MG63 (cell line): ENCODE data around the gene KRT85. TPM values are rescaled to one million over a fixed set of nuclear protein-coding genes. Genes with fewer than 3 reads are reported as not detected.

Experiments used
- DNase-seq: peaks from one replicate; pipeline ENCODE4 v3.0.0-alpha.2; 2020
- H3K27me3 ChIP-seq: fragments of 250-450 bp; sonication (Bioruptor Pico); 2 replicates; pipeline ENCODE4 v1.5.1; 2020; ENCODE audit warnings: mild to moderate bottlenecking, moderate library complexity
- H3K36me3 ChIP-seq: fragments of 250-450 bp; sonication (Bioruptor Pico); 2 replicates; pipeline ENCODE4 v1.5.1; 2020; ENCODE audit warnings: mild to moderate bottlenecking, moderate library complexity
- H3K4me3 ChIP-seq: fragments of 250-450 bp; sonication (Bioruptor Pico); 2 replicates; pipeline ENCODE4 v1.5.1; 2020; ENCODE audit warnings: mild to moderate bottlenecking, moderate library complexity
- H3K9me3 ChIP-seq: fragments of 250-450 bp; sonication (Bioruptor Pico); 2 replicates; pipeline ENCODE4 v1.5.1; 2020; ENCODE audit warnings: mild to moderate bottlenecking, moderate library complexity
- total RNA-seq: library from RNA; depleted of rRNA; stranded (reverse); fragments of >200 nt; shearing (Covaris generic); gene quantifications from 2 replicates; pipeline ENCODE4 v1.2.3, GENCODE V29; 2014; ENCODE audit warnings: low replicate concordance

Gene KRT85
- total RNA-seq, 1 experiment from 2014 or later = not detected

GRCh38 chr12:52400906-52401305 lies 33.6 kb upstream of the KRT85 start:
- Histone ChIP-seq H3K9me3 (no peaks in the 10 kb centered on the region), H3K27me3 (no peaks in the 10 kb centered on the region), H3K4me3 (no peak overlapping the region), H3K36me3 (no peaks in the 10 kb centered on the region)
- no peak for DNase-seq

GRCh38 chr12:52399756-52400155 lies 32.5 kb upstream of the KRT85 start:
- no peaks in the 10 kb centered on the region for H3K27me3 ChIP-seq
- no peaks in the 10 kb centered on the region for H3K9me3 ChIP-seq
- no peaks in the 10 kb centered on the region for H3K36me3 ChIP-seq
- DNase-seq = no peak
- H3K4me3 ChIP-seq = no peak overlapping the region

GRCh38 chr12:52398176-52398575 lies 30.9 kb upstream of the KRT85 start:
- Histone ChIP-seq H3K9me3 (no peaks in the 10 kb centered on the region), H3K36me3 (no peaks in the 10 kb centered on the region)
- DNase-seq = no peak

DNA sequence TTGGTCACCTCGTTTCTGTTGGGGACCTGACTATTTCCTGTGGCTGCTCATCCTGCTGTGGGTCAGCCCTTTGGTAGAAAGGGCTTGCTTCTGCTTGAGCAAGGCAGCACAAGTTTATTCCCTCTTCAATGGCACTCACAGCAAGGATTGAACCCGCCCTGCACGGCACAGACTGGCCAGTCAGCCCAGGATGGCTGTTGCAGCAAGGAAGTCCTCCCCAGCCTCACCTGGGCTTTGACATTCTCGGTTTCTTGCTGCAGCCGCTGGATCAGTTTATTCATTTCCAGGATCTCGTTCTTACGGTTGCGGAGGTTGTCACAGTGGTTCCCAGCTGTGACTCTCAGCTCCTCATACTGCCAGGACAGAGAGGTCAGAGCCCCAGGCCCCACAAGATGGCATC lies 29.4 kb upstream of the KRT85 start:
- Histone ChIP-seq H3K36me3 (no peaks in the 10 kb centered on the region), H3K4me3 (no peak overlapping the region), H3K27me3 (no peaks in the 10 kb centered on the region), H3K9me3 (no peaks in the 10 kb centered on the region)
- DNase-seq = no peak

More at GRCh38 chr12:52398176-52398575, 30.9 kb upstream of the KRT85 start:
- Histone ChIP-seq H3K27me3 (no peaks in the 10 kb centered on the region), H3K4me3 (no peak overlapping the region)

- DNase-seq = no peak
- no peaks in the 10 kb centered on the region for H3K9me3 ChIP-seq
- no peaks in the 10 kb centered on the region for H3K36me3 ChIP-seq
- H3K4me3 ChIP-seq = no peak overlapping the region
- H3K27me3 ChIP-seq = no peaks in the 10 kb centered on the region
Observed at GRCh38 chr12:52395761-52396434, 28.6 kb upstream of the KRT85 start.

DNA sequence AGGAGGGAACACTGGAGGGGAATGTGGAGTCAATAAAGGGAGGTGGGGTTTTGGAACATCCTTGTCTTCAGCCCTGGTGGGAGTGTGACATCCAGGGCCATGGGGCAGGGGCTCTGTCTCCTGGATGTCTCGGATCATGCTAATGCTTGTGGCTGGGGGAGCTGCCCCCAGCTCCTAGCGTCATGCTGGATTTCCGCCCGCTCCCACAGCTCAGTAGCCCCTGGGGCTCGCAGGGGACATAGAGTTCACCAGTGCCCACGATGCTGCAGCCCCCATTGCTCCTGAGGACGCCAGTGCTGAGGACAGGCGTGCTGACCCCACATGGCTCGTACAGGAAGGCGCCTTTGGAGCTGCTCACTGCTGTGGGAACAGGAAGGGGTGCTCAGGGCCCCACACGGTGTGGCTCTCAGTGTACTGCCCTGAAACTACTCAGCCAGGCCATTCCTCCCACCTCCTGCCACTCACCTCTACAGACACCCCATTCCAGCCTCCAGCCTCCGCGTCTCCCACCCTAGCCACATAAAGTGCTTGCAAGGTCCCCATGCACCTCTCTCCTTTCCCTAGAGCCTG lies 27.6 kb upstream of the KRT85 start:
- no peak for DNase-seq
- no peaks in the 10 kb centered on the region for H3K9me3 ChIP-seq
- H3K36me3 ChIP-seq = no peaks in the 10 kb centered on the region
- H3K4me3 ChIP-seq = no peak overlapping the region
- H3K27me3 ChIP-seq = no peaks in the 10 kb centered on the region

DNA sequence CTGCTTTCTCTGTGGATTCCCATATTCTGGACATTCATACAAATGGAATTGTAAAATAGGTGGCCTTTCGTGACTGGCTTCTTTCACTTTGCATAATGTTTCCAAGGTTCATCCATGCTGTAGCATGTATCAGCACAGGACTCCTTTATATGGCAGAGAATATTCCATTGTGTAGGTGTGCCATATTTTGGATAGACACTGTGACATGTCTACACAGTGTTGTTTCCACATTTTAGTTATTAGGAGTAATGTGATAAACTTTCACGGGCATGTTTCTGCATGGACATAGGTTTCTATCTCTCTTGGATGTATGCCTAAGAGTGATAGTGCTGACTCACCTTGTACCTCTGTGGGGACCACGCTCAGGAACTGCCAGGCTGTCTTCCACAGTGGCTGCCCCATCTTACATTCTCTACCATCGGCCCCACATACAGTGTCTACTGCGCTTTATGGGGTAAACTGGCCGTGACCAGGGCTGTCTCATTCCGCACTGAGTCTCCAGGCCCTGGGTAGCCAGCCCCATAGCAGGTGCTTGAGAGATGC lies 25.3 kb upstream of the KRT85 start:
- Histone ChIP-seq H3K4me3 (no peak overlapping the region), H3K36me3 (no peaks in the 10 kb centered on the region), H3K27me3 (no peaks in the 10 kb centered on the region), H3K9me3 (no peaks in the 10 kb centered on the region)
- no peak for DNase-seq

- no peaks in the 10 kb centered on the region for H3K27me3 ChIP-seq
- DNase-seq = peak; percentile 70
- H3K9me3 ChIP-seq = no peaks in the 10 kb centered on the region
- H3K36me3 ChIP-seq = no peaks in the 10 kb centered on the region
- H3K4me3 ChIP-seq = no peak overlapping the region
Observed at GRCh38 chr12:52391618-52392002, 24.3 kb upstream of the KRT85 start.

GRCh38 chr12:52390739-52391617 lies 23.7 kb upstream of the KRT85 start:
- H3K9me3 ChIP-seq = no peaks in the 10 kb centered on the region
- H3K4me3 ChIP-seq = no peak overlapping the region
- H3K36me3 ChIP-seq = no peaks in the 10 kb centered on the region
- peak; percentile 16 for DNase-seq
- no peaks in the 10 kb centered on the region for H3K27me3 ChIP-seq

GRCh38 chr12:52389313-52390207 lies 22.3 kb upstream of the KRT85 start:
- no peak for DNase-seq
- H3K27me3 ChIP-seq = no peaks in the 10 kb centered on the region
- H3K36me3 ChIP-seq = no peaks in the 10 kb centered on the region
- no peaks in the 10 kb centered on the region for H3K9me3 ChIP-seq
- H3K4me3 ChIP-seq = no peak overlapping the region

GRCh38 chr12:52387859-52388258 lies 20.6 kb upstream of the KRT85 start:
- no peaks in the 10 kb centered on the region for H3K27me3 ChIP-seq
- no peak overlapping the region for H3K4me3 ChIP-seq
- H3K9me3 ChIP-seq = no peaks in the 10 kb centered on the region
- DNase-seq = no peak
- no peaks in the 10 kb centered on the region for H3K36me3 ChIP-seq

GRCh38 chr12:52385226-52385702 lies 18.0 kb upstream of the KRT85 start, which contains the start of gene KRT84:
KRT84 (minus strand) TSS chr12:52385652; CDS start chr12:52385585, 67 bp downstream.
- DNase-seq = no peak
- no peaks in the 10 kb centered on the region for H3K9me3 ChIP-seq
- H3K27me3 ChIP-seq = no peaks in the 10 kb centered on the region
- no peaks in the 10 kb centered on the region for H3K36me3 ChIP-seq
- H3K4me3 ChIP-seq = no peak within 1 kb of the TSS

- H3K4me3 ChIP-seq = no peak overlapping the region
- H3K27me3 ChIP-seq = no peaks in the 10 kb centered on the region
- no peaks in the 10 kb centered on the region for H3K36me3 ChIP-seq
- no peaks in the 10 kb centered on the region for H3K9me3 ChIP-seq
- no peak for DNase-seq
Observed at GRCh38 chr12:52383331-52383730, 16.1 kb upstream of the KRT85 start.

DNA sequence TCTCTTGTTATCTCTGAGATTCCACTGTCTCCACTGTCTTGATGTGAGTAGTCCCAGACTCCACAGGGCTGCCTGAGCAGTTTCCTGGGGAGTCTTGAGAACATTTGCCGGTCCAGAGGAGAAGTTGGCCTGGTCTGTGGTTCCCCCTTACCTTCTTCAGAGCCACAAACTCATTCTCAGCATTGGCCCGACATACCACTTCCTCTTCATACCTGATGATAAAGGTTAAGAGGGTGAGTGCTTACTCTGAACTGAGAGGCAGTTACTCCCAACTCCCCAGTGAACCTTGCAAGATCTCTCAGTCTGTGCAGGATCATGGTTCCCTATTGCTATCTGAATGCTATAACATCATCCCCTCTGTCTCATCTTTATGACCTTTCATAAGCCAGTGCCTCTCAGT lies 15.6 kb upstream of the KRT85 start:
- H3K27me3 ChIP-seq = no peaks in the 10 kb centered on the region
- DNase-seq = no peak
- no peaks in the 10 kb centered on the region for H3K36me3 ChIP-seq
- no peak overlapping the region for H3K4me3 ChIP-seq
- H3K9me3 ChIP-seq = no peaks in the 10 kb centered on the region

GRCh38 chr12:52381206-52381605 lies 13.9 kb upstream of the KRT85 start:
- no peak for DNase-seq
- Histone ChIP-seq H3K36me3 (no peaks in the 10 kb centered on the region), H3K9me3 (no peaks in the 10 kb centered on the region), H3K4me3 (no peak overlapping the region), H3K27me3 (no peaks in the 10 kb centered on the region)

- DNase-seq = peak; percentile 37
- no peaks in the 10 kb centered on the region for H3K27me3 ChIP-seq
- H3K36me3 ChIP-seq = no peaks in the 10 kb centered on the region
- no peaks in the 10 kb centered on the region for H3K9me3 ChIP-seq
- no peak overlapping the region for H3K4me3 ChIP-seq
Observed at GRCh38 chr12:52380271-52380694, 13.0 kb upstream of the KRT85 start.
